NCI-H748 treated with DMSO at 0.1 percent for 48 hours (cell line): ENCODE data around the gene PRTN3.
"Not testable (repeated sequence)": the region's sequence is repeated elsewhere in the genome, so short reads cannot be mapped to it uniquely, and the experiment has no call there.

Experiments used
- DNase-seq: peaks from one replicate; lab custom pipeline; 2025; lab: John Stamatoyannopoulos, UW

Gene PRTN3

DNA sequence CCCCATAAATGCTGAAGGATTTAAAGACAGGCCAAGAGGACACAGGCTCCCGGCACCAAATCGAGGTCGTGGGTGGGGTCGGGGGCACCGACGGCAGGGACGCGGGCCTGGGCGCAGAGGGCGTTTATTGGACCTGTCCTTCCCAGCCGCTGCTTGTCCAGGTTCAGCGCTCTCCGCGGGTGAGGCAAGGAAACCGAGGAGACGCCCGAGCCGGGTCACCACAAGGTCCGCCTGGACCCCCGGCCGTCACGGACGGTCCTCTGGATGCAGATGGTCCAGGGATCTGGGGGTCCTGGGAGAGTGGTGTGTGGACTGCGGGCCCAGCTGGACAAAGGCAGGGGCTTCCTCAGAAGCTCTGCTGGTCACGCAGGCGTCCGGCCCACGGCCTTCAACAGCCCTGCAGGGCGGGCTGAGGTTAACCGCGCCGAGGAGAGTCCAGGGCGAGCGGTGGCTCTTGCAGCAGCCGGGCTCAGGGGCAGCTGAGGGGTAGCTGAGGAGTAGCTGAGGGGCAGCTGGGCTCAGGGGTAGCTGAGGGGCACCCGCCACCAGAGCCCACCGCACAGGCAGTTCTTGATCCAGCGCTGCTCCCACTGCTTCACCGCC lies 27.2 kb downstream of the PRTN3 start:
- no peak for DNase-seq

GRCh38 chr19:868458-869244 lies 27.9 kb downstream of the PRTN3 start:
- no peak for DNase-seq

DNA sequence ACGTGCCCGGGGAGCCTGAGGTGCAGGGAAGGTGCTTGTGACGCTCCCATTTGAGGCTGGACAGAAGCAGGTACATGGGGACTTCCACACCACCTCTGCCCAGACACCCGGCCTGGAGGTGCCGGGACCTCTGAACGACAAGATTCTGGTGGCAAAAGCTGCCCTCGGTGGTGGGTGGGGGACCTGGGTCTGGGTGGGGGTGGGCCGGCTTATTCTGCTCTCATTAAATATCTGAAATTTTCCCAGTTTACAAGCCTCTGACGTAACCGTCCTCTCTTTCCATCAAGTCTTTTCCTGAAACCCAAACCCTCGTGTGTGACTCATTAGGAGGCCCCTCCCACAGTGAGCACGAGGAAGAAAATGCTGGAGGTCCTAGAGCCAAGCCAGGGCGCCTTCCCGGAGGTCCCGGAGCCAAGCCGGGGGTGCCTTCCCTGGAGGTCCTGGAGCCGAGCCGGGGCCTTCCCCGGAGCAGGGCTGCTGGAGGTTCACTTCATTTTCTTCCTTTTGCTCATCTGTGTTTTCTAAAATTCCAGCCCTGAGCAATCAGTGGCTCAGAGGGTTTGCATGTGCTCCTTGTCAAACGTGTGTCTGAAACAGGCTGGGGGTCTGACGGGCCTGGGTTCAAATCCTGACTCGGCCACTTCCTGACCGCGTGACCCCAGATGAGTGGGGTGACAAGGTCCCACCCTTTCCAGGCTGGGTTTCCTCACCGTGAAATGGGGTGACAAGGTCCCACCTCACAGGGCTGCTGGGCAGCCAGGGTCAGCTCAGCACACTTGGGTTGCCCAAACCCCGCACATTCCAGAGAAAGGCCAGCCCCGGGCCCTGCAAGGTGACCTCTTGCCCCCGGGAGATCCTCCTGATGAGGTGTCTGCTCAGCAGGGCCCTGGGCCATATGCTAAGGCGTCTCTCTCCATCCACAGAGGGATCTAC lies 28.7 kb downstream of the PRTN3 start:
- no peak for DNase-seq

DNA sequence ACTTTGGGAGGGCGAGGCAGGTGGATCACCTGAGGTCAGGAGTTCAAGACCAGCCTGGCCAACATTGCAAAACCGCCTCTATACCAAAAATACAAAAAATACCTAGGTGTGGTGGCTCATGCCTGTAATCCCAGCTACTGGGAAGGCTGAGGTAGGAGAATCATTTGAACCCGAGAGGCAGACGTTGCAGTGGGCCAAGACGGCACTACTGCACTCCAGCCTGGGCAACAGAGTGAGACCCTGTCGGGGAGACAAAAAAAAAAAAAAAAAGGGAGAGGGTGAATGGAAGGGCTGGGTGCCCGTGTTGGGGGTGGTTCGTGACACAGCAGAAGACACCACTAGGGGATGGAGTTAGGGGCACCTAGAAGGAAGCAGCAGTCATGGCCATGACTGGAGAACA lies 29.5 kb downstream of the PRTN3 start:
- no peak for DNase-seq

GRCh38 chr19:870963-871401 lies 30.2 kb downstream of the PRTN3 start:
- no peak for DNase-seq

GRCh38 chr19:871446-872265 lies 30.9 kb downstream of the PRTN3 start:
- DNase-seq: no peak

- no peak for DNase-seq
Observed at GRCh38 chr19:872266-872951, 31.6 kb downstream of the PRTN3 start.

DNA sequence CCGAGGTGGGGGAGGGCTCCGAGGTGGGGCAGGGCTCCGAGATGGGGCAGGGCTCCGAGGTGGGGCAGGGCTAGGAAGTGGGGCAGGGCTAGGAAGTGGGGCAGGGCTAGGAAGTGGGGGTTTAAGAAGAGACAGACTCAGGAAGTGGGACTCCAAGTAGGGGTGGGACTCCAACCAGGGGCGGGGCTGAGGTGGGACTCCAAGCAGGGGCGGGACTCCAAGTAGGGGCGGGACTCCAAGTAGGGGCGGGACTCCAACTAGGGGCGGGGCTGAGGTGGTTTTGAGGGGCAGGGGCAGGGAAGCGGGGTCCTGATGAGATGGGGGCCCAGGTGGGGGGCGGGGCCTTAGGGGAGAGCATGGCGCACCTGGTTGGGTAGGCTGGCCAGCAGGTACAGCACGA lies 32.3 kb downstream of the PRTN3 start:
- DNase-seq: no peak

DNA sequence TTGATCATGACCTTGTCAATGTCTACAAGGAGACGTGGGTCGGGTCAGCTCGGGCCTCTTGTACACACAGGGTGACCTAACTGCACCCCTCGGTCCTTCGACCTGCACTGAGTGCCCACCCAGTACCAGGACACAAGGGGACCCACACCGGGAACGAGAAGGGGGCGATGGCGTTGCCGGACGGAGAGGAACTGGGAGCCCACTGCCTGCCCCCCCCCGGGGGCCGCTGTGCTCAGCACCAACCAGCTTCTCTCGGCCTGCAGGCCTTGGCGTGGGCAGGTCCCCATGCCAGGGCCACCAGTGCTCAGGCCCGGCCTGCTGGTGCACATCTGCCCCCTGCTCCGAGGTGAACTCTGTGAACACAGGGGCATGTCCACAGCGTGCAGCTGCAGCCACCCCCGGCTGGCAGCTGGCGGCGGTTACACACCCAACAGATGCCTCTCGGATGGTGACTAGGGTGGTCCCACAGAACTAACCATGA lies 32.8 kb downstream of the PRTN3 start:
- no peak for DNase-seq

- no peak for DNase-seq
Observed at GRCh38 chr19:875265-875879, 34.6 kb downstream of the PRTN3 start.

GRCh38 chr19:876089-876488 lies 35.3 kb downstream of the PRTN3 start:
- DNase-seq: no peak

GRCh38 chr19:876780-877314 lies 36.0 kb downstream of the PRTN3 start:
- no peak for DNase-seq

DNA sequence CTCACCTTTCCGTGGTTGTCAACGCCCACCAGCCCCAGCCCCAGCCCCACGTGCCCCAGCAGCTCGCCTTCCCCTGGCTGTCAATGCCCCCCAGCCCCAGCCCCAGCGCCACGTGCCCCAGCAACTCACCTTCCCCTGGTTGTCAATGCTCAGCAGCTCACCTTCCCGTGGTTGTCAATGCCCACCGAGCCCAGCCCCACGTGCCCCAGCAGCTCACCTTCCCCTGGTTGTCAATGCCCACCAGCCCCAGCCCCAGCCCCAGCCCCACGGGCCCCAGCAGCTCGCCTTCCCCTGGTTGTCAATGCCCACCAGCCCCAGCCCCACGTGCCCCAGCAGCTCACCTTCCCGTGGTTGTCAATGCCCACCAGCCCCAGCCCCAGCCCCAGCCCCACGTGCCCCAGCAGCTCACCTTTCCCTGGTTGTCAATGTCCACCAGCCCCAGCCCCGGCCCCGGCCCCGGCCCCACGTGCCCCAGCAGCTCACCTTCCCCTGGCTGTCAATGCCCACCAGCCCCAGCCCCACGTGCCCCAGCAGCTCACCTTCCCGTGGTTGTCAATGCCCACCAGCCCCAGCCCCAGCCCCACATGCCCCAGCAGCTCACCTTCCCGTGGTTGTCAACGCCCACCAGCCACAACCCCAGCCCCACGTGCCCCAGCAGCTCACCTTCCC lies 37.3 kb downstream of the PRTN3 start:
- DNase-seq: not testable (repeated sequence)

GRCh38 chr19:878751-879561 lies 38.2 kb downstream of the PRTN3 start:
- DNase-seq: not testable (repeated sequence)

DNA sequence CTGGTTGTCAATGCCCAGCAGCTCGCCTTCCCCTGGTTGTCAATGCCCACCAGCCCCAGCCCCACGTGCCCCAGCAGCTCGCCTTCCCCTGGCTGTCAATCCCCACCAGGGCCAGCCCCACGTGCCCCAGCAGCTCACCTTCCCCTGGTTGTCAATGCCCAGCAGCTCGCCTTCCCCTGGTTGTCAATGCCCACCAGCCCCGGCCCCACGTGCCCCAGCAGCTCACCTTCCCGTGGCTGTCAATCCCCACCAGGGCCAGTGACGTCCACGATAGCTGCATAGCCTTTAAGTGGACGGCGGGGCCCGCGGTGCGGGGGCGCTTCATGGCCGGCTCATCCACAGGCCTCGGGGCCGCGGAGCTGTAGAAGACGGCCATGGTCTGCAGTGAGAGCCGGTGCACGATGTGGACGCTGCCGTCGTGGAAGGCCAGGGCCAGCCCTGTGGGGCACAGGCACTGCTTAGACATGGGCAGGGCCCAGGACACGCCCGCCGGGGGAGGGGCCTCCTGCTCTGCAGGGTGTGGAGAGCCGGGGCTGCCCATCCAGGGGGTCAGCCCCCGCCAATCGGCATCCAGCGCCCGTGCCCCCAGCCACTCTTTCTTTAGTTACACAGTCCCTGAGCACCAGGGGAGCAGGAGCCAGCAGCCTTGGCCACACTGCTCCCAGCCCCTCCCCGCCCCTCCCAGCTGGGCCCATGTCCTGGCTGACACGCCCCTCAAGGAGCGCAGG lies 39.1 kb downstream of the PRTN3 start:
- DNase-seq: no peak

GRCh38 chr19:881385-882071 lies 40.7 kb downstream of the PRTN3 start:
- DNase-seq: no peak

DNA sequence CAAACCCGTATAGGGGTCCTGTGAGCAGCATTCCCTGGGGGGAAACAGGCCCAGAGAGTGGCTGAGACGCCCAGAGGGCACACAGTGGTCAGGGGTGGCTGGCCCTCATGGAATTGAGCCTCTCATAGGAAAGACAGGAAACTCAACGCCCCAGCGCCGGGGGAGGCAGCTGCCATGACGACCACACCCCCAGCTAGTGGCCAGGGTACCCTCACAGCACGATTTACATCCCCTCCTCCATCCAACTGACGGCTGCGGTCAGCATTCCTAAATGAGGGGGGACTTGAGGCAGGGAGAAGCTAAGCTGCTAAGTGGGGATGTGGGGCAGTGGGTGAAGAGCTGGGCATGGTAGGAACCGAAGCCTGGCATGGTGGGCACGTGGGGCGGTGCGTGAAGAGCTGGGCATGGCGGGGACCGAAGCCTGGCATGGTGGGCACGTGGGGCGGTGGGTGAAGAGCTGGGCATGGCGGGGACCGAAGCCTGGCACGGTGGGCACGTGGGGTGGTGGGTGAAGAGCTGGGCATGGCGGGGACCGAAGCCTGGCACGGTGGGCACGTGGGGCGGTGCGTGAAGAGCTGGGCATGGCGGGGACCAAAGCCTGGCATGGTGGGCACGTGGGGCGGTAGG lies 42.2 kb downstream of the PRTN3 start:
- no peak for DNase-seq
